GM12875 (cell line): ENCODE data around the gene ENTPD2.
A peak's percentile ranks its signal among the peaks of the same experiment; 100 is the strongest.

Source experiments
- H3K4me3 ChIP-seq: one replicate; pipeline ENCODE4 v1.5.1; 2011; ENCODE audit warnings: low read depth, low read length, control low read depth
- CTCF ChIP-seq: IDR thresholded peaks from 2 replicates; pipeline ENCODE4 v1.5.1; 2011; ENCODE audit warnings: low read depth, mild to moderate bottlenecking, control low read depth, inconsistent platforms, low read length, moderate library complexity, borderline replicate concordance; ENCODE audit not compliant: insufficient read depth

ENTPD2 gene

GRCh38 chr9:137078701-137079400, 25.0 kb upstream of the ENTPD2 start:
- TF ChIP-seq CTCF: no peak
- no peak overlapping the region for H3K4me3 ChIP-seq

- TF ChIP-seq CTCF: no peak
- peak overlapping the region; percentile 86 for H3K4me3 ChIP-seq
These were observed 24.2 kb upstream of the ENTPD2 start for GRCh38 chr9:137077758-137078693.

- H3K4me3 ChIP-seq: peak within 1 kb of the TSS; percentile 86
- TF ChIP-seq CTCF: no peak
These were observed 23.3 kb upstream of the ENTPD2 start, which contains the start of gene UAP1L1 for GRCh38 chr9:137077010-137077747. Gene UAP1L1 (plus strand): TSS chr9:137077517. CDS start chr9:137077533, 16 bp downstream.

GRCh38 chr9:137076636-137077009, 22.8 kb upstream of the ENTPD2 start:
- H3K4me3 ChIP-seq: peak overlapping the region; percentile 86
- no peak for TF ChIP-seq CTCF

- no peak overlapping the region for H3K4me3 ChIP-seq
- TF ChIP-seq CTCF: no peak
These were observed 21.5 kb upstream of the ENTPD2 start for GRCh38 chr9:137075275-137075775.

GRCh38 chr9:137074657-137075274, 20.9 kb upstream of the ENTPD2 start:
- no peak for TF ChIP-seq CTCF
- H3K4me3 ChIP-seq: no peak overlapping the region
